Epithelial cell of prostate (primary cell): ENCODE measurements around the gene KRTAP10-5.
"Not testable (repeated sequence)": the region's sequence is repeated elsewhere in the genome, so short reads cannot be mapped to it uniquely, and the experiment has no call there.

Experiments used
- DNase-seq: peaks from one replicate; pipeline ENCODE4 v3.0.0-alpha.2; 2011; ENCODE audit warnings: low read depth, low spot score
- H3K27ac ChIP-seq: fragments of 450-650 bp; 2 replicates; pipeline ENCODE4 v1.5.1; 2017; ENCODE audit warnings: mild to moderate bottlenecking

Gene KRTAP10-5

DNA sequence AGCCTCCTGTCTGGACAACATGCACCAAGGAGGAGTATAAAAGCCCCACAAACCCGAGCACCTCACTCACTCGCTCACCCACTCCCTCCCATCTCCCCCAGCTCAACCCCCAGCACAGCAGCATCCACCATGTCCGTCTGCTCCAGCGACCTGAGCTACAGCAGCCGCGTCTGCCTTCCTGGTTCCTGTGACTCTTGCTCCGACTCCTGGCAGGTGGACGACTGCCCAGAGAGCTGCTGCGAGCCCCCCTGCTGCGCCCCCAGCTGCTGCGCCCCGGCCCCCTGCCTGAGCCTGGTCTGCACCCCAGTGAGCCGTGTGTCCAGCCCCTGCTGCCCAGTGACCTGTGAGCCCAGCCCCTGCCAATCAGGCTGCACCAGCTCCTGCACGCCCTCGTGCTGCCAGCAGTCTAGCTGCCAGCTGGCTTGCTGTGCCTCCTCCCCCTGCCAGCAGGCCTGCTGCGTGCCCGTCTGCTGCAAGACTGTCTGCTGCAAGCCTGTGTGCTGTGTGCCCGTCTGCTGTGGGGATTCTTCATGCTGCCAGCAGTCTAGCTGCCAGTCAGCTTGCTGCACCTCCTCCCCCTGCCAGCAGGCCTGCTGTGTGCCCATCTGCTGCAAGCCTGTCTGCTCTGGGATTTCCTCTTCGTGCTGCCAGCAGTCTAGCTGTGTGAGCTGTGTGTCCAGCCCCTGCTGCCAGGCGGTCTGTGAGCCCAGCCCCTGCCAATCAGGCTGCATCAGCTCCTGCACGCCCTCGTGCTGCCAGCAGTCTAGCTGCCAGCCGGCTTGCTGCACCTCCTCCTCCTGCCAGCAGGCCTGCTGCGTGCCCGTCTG, 6.6 kb downstream of the KRTAP10-5 start, which contains the start of gene KRTAP10-4:
Gene KRTAP10-4, plus strand, starts transcription at position 100 of the 827 bp plus-strand sequence. Its CDS starts 30 bp downstream, at position 130.
- not testable (repeated sequence) for DNase-seq

DNA sequence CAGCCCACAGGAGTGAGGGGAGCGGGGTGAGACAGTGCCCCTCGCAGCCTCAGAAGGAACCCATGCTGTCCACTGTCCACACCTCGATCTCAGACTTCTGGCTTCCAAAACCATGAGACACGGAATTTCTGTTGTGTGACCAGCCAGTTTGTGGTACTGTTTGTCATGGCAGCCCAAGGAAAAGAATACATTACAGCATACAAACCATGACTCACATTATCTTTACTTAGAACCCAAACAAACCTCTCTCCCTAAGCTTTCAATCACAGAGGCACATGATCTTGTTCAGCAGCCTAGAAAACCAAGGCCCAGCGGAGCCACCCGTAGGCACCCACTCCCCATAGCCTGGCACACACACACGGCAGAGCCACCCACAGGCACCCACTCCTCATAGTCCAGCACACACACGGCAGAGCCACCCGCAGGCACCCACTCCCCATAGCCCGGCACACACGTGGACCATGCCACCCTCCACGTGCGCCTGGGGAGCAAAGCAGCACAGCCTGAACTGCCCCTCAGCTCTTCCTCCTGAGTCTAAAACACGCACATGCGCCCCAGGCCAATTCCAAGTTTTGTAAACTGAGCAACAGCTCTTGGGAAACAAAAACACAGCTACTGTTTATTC, 7.3 kb downstream of the KRTAP10-5 start:
- no peak for DNase-seq

More for the DNA sequence above, 6.6 kb downstream of the KRTAP10-5 start, which contains the start of gene KRTAP10-4:
- not testable (repeated sequence) for H3K27ac ChIP-seq

DNA sequence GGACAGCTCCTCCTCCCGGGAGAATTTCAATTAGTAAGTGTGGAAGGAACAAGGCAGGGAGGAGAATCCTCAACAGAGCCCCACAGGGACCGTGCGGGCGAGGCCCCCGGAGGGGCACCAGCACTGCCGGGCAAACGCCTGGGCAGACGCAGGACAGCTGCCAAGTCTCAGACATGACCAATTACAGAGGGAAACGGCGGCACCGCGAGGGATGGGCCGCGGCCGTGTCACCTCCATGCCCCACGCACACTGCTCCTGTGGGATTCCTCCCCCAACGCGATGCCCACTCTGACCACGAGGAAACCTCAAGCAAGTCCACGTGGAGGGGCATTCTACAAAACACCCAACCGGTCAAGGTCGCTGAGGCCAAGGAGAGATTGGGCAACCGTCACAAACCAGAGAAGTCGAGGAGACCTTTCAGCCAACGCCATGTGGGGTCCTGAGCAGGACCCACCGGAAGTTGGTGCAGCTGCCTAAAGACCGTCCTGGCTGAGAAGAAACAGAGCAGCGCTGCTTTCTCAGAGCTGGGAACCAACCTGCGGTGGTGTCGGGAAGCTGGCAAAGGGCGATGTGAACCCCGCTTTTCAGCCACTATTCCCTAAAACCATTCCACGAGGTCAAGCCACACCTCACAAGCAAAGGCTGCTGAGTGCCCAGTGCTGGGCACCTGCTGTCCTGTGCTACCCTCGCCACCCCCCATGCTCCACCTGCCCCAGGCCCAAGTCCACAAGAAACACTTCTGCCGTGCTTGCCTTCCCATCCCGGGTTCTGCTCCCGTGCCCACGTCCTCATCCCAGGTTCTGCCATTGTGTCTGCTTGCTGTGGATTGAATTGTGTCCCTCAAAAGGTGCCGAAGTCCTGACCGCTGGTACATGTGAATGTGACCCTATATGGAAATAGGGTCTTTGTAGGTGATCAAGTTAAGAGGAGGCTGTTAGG, 8.3 kb downstream of the KRTAP10-5 start:
- H3K27ac ChIP-seq, result no peak overlapping the region
- no peak for DNase-seq

More for the DNA sequence above, 7.3 kb downstream of the KRTAP10-5 start:
- H3K27ac ChIP-seq, result no peak overlapping the region

- no peak for DNase-seq
- no peak overlapping the region for H3K27ac ChIP-seq
Observed at GRCh38 chr21:44571296-44571695, 9.1 kb downstream of the KRTAP10-5 start.

DNA sequence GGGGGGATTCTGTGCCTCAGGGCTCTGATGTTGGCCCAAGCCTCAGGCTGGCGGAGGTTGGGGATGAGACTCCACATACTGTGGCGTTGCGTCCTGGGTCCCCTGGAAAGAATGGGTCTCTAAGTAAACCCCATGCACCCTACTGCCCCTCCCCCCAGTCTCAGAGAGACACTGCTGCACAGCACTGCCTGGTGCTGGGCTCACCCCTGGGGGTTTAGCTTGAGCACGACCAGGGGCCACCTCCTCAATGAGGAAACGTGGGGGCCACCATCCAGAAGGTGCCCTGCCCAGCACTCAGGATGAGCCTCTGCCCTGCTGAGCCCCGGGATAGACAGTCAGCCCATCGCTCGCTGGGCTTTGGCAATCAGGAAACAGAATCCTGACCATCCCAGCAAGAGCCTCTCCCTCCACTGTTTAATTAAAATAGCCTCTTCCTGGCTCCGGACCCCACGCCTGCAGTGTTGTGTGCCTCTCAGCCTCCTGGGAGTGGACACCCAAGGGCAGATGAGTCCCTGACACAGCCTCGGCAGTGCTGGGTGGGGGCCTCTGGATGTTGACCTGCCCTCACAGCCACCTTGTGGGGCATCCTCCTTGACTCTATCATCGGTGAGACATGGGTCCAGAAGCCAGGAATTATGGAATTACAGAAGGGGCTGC, 10.4 kb downstream of the KRTAP10-5 start:
- no peak for DNase-seq
- H3K27ac ChIP-seq, result no peak overlapping the region

- no peak for DNase-seq
- no peak overlapping the region for H3K27ac ChIP-seq
Observed at GRCh38 chr21:44568667-44569556, 11.5 kb downstream of the KRTAP10-5 start.

DNA sequence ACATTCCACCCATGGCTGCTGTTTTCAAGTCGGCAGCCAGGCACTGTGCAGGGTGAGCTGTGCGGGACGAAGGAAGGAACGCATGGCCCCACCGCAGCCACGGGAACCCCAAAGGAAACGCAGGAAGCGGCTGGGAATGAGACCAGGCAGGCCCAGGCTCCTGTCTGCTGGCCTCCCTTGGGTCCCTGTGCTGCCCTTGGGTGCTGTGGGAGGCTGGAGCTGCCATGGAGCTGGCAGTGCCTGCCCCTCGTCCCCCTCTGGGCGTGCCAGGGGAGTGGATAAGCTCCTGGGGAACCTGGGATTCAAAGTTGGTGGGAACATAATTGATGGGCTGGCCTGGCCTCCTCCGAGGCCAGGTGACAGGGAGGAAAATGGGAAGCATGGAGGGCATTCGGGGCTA, 12.1 kb downstream of the KRTAP10-5 start:
- no peak for DNase-seq
- H3K27ac ChIP-seq, result no peak overlapping the region

GRCh38 chr21:44567481-44568171, 12.8 kb downstream of the KRTAP10-5 start:
- H3K27ac ChIP-seq, result no peak overlapping the region
- no peak for DNase-seq

DNA sequence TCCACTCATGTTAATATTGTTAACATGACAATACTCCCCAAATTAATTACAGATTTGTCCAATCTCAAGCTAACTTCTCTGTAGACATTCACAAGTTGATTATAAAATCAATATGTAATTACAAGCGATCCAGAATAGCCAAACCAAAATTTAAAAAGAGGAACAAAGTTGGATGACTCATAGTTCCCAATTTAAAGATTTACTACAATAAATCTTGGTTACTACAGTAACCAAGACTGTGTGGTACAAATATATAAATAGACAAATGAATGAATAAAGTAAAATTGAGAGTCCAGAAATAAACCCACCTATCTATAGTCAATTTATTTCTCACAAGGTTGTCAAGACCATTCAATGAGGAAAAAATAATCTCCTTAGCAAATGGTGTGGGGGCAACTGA, 14.0 kb downstream of the KRTAP10-5 start:
- no peak overlapping the region for H3K27ac ChIP-seq
- no peak for DNase-seq

DNA sequence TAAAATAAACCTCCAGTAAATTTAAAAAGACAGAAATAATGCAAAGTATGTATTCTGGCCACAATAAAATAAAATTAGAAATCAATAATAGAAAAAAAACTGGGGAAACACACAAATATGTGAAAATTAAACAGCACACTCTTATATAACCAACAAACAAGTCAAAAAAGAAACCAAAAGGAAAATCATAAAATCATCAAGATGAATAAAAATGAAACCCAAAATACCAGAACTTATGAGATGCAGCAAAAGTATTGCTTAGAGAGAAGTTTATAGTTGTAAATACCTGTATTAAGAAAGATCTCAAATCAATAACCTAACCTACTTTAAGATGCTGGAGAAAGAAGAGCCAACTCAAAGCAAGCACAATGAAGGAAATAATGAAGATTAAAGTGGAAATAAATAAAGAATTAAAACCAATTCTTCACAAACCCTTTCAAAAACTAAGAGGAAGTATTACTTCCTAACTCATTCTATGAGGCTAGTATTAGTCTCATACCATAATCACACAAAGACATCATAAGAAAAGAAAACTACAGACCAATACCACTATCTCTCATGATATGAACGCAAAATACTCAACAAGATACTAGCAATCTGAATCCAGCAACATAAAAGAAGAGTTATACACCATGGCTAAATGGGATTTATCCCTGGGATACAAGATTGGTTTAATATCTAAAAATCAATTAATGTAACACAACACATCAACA, 15.4 kb downstream of the KRTAP10-5 start:
- H3K27ac ChIP-seq, result no peak overlapping the region
- DNase-seq, result no peak

- H3K27ac ChIP-seq, result no peak overlapping the region
- no peak for DNase-seq
Observed at GRCh38 chr21:44564099-44564498, 16.3 kb downstream of the KRTAP10-5 start.

GRCh38 chr21:44558695-44559094, 21.7 kb downstream of the KRTAP10-5 start, which contains the start of gene KRTAP10-3:
TSS of gene KRTAP10-3 (minus strand) at chr21:44558795. CDS start at chr21:44558715, 80 bp downstream.
- H3K27ac ChIP-seq, result no peak within 1 kb of the TSS
- DNase-seq, result no peak

- not testable (repeated sequence) for DNase-seq
Observed at GRCh38 chr21:44558329-44558675, 22.1 kb downstream of the KRTAP10-5 start.

GRCh38 chr21:44557491-44558328, 22.7 kb downstream of the KRTAP10-5 start:
- DNase-seq, result no peak
- H3K27ac ChIP-seq, result no peak overlapping the region

More at GRCh38 chr21:44558329-44558675, 22.1 kb downstream of the KRTAP10-5 start:
- H3K27ac ChIP-seq, result not testable (repeated sequence)

GRCh38 chr21:44556879-44557278, 23.5 kb downstream of the KRTAP10-5 start:
- no peak for DNase-seq
- no peak overlapping the region for H3K27ac ChIP-seq

DNA sequence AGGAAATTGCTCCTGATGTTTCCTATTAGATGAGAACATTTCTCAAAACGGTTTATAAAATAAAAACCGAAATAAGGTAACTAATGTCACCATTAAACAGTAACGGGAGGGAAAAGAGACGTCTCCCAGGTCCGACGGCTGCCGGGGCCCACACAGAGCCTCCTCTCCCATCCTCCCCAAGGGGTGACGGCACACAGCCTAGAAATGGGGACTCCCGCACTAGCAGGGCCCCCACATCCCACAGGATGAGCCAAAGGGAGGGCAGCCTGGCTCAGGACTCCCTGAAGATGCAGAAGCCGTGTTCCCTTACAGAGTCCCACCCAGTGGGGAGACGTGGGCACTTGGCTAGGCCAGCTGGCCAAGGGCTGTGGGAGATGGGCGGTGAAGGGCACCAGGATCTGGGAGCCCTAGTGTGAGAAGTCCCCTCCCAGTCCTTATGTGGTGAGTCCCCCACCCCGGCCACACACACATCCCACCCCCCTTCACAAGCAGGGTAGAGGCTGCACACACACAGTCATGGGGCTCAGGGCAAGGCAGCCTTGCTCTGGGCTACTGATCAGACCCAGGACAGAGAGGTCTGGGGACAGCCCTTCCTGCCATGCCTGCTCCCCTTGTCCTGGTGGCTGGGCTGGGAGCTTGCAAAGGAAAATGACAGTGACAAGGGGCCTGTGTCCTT, 25.1 kb downstream of the KRTAP10-5 start:
- H3K27ac ChIP-seq, result no peak overlapping the region
- no peak for DNase-seq
